CD4-positive, alpha-beta T cell treated with Interleukin-15 for 1 hour (primary cell): ENCODE measurements around the gene DEPDC1B.
"Not testable (repeated sequence)": the region's sequence is repeated elsewhere in the genome, so short reads cannot be mapped to it uniquely, and the experiment has no call there.

Experiments
- DNase-seq: peaks from one replicate; pipeline ENCODE4 v3.0.0-alpha.2; 2020

Gene DEPDC1B, protein sequence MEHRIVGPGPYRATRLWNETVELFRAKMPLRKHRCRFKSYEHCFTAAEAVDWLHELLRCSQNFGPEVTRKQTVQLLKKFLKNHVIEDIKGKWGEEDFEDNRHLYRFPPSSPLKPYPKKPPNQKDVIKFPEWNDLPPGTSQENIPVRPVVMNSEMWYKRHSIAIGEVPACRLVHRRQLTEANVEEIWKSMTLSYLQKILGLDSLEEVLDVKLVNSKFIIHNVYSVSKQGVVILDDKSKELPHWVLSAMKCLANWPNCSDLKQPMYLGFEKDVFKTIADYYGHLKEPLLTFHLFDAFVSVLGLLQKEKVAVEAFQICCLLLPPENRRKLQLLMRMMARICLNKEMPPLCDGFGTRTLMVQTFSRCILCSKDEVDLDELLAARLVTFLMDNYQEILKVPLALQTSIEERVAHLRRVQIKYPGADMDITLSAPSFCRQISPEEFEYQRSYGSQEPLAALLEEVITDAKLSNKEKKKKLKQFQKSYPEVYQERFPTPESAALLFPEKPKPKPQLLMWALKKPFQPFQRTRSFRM

DNA sequence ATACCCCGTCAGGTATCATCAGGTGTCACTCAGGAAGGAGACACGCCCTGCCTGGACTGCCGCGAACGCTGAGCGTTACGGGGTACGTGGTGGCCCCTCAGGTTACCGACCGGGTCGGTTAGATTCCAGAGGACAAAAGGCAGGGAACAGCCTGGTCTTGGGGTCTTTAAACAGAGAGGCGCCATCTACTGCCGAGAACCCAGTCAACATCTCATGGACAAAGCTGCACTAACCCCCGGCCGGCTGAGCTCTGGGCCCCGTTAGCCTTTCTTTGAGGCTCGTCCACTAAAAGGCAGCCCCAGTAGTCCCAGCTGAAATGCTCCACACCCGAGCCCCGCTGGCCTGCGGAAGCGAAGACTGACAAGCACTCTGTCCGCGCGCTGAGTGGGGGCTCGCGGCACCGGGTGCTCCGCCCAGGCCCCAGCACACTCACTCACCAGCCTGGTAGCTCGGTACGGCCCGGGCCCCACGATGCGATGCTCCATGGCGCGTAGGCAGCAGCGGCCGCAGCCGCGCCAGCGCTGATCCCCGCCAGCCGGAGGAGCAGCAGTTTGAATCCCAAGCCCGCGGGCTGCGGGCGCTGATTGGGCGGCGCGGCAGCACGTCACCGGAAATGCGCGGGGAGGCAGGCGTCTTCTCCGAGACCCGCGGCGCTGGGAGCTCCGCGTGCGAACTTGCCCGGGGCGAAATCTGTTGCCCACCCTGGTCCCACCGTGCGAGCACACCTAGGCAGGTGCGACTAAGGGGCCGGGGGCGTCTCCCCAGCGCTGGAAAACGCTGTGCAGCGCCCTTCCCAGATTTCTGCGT lies at the start of gene DEPDC1B:
Gene DEPDC1B (minus strand): TSS at position 558 of the 807 bp plus-strand sequence. CDS start 73 bp downstream, at position 485.
- peak; percentile 84 for DNase-seq

DNA sequence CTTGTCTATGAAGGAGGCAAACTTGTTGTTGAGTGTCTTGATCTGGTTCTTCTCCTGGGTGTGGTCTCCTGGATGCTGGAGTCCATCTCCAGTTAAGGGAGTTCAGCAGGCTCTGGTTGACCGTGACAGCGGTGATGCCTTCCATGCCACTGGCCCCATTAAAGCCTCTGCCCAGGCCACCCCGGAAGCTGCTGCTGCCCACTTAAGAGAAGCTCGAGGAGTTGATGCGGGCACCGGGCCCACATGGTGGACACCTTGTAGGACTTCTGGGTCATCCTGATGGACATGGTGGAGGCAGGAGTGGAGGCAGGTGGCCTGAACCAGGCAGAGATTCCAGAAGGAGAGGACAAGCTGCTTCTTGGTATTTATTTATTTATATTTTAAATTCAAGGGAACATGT lies 44.7 kb upstream of the DEPDC1B start:
- no peak for DNase-seq

DNA sequence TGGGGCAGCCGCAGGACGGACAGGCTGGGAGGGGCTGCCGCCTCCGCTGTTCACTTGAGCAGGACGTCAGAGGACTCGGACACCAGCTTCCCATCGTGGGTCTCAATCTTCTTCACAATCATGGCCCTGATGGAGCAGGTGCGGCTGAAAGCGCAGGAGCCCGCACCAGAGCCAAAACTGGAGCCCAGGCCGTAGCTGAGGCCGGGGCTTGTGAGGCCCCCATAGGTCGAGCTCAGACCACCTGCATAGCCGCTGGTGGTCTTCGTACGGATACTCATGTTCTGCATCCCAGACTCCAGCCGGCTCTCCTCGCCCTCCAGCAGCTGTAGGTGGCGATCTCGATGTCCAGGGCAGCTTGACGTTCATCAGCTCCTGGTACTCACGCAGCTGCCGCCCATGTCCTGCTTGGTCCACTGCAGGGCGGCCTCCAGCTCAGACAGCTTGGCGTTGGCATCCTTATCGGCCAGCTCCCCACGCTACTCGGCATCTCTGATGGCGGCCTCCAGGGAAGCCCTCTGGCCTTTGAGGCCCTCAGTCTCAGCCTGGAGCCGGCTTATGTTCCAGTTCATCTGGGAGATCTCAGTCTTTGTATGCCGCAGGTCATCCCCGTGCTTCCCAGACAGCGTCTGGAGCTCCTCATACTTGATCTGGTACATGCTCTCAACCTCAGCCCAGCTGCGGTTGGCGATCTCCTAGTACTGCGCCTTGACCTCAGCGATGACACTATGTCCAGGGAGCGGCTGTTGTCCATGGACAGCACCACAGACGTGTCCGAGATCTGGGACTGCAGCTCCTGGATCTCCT lies 43.7 kb upstream of the DEPDC1B start:
- no peak for DNase-seq

DNA sequence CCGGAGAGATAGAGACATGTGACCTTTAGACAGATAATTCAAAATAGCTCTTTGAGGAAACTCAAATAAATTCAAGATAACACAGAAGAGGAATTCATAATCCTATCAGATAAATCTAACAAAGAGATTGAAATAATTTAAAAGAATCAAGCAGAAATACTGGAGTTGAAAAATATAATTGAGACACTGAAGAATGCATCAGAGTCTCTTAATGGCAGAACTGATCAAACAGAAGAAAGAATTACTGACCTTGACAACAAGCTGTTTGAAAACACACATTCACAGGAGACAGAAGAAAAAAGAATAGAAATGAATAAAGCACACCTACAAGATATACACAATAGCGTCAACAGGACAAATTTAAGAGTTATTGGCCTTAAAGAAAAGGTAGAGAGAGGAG lies 40.4 kb upstream of the DEPDC1B start:
- no peak for DNase-seq

DNA sequence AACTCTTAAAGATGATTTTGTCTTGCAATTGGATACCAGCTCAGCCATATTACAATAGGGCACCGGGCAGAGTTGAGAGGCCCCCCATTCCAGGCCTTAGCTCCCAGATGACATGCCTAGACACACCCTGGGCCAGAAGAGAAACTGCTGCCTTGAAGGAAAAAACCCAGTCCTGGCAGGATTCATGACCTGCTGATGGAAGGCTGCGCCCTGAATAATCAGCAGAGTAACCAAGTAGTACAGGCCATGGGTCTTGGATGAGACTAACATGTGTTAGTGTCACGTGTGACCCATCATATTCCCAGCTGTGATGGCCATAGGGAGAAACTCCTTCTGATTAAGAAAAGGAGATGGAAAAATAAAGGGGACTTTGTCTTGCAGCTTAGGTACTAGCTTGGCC lies 39.0 kb upstream of the DEPDC1B start:
- DNase-seq: no peak

DNA sequence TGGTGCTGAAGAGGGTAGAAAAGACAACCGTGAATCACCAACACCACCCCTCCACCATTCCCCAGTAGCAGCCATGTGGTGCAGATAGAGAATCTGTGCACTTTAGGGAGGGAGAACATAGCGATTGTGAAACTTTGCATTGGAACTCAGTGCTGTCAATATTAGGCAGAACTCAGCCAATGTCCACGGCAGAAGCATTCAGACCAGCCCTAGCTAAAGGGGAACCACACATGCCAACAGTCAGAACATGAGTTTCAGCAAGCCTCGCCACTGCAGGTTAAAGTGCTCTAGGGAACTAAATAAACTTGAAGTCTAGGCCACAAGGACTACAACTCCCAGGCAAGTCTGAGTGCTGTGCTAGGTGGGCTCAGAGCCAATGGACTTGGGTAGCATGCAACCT lies 38.5 kb upstream of the DEPDC1B start:
- no peak for DNase-seq

DNA sequence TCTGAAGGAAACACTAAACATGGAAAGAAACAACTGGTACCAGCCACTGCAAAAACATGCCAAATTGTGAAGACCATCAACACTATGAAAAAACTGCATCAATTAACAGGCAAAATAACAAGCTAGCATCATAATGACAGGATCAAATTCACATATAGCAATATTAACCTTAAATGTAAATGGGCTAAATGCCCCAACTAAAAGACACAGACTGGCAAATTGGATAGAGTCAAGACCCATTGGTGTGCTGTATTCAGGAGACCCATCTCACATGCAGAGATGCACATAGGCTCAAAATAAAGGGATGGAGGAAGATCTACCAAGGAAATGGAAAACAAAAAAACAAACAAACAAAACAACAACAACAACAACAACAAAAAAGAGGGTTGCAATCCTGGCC lies 30.9 kb upstream of the DEPDC1B start:
- DNase-seq: not testable (repeated sequence)

DNA sequence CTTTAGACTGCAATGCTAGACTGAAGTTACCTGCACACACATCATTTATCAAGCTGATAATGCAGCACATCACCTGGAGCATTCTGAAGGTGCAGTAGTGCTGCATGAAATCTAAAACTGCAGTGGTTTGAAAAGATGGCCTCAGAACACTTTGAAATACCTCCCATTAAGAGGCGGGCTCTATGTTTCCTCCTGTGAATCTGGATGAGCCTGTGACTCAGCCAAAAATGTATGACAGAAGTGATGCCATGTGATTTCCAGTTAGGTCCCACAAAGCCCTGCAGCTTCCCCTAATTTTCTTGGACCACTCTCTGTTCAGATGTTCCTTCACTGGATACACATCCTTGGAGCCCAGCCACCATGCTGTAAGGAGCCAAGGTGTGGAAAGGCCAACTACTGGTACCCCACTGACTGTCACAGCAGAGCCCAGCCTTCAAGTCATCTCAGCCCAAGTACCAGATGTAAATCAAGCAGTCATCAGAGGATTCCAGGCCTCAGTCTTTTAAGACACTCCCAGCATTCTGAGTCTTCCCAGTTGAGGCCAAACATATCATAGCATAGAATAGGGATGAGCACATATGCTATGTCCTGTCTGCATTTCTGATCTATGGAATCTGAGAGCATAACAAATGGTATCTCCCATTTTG lies 27.2 kb upstream of the DEPDC1B start:
- DNase-seq: no peak

DNA sequence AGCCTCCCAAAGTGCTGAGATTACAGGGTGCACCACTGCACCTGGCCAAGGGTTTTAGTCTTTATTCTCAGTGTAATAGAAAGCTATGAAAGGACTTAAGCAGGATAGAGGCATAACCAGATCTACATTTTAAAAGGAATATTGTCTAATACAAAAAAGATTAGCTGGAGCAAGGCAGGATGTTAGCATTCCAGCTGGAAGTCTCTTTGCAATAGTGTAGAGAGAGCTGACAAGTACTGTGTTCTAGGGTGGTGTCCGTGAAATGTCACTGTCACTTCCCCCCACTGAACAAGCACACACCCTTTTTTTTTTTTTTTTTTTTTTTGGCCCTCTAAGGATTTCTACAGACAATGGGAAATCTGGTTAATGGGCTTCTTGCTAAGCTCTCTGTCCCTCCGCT lies 24.2 kb upstream of the DEPDC1B start:
- DNase-seq: no peak

DNA sequence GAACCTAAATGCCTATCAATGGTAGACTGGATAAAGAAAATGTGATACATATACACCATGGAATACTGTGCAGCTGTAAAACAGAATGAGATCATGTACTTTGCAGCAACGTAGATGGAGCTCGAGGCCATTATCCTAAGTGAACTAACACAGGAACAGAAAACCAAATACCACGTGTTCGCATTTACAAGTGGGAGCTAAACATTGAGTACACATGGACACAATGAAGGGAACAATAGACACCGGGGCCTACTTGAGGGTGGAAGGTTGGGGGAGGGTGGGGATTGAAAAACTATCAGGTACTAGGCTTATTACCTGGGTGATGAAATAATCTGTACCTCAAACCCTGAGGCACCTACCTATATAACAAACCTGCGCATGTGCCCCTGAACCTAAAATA lies 22.4 kb upstream of the DEPDC1B start:
- DNase-seq: no peak

DNA sequence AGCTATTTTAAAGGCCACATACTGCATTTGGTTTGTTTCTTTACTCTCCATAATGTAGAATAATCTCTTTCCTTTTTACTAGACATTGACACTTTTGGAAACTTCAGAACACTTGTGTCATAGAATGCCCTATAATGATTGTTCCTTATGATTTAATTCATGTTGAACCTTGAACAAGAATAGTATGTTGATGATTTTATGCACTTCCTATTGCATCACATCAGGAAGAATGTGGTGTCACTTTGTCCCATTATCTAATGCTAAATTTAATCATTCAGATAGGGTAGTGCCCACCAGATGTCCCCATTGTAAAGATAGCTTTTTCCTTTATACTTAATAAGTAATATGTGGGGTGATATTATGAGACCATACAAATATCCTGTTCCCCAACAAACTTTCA lies 19.4 kb upstream of the DEPDC1B start:
- DNase-seq: no peak

DNA sequence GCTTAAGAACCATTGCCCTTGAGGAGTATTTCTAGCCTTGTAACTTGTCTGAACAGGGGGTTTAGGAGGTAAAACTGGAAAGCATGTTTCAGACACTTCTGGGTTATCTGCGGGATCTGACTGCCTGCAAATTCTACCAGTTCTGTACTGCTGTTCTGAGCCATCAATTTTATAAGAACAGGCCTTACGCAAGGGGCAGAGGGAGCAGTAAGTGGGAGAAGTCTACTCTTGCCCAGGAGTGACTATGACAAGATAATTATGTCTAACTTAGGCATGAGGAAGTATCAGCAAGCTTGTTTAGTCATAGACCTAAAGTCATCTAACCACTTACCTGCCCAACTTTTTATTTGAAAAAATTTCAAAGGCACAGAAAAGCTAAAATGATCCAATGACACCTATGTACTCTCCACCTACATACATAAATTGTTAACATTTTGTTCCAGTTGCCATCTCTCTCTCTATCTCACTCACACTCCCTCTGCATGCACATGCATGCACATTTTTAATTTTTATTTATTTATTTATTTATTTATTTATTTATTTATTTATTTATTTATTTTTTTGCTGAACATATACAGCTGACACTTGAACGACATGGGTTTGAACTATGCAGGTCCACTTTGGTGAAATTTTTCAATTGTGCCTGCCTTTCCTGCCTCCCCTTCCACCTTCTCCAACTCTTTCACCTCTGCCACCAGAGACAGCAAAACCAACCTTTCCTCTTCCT lies 18.4 kb upstream of the DEPDC1B start:
- DNase-seq: no peak

DNA sequence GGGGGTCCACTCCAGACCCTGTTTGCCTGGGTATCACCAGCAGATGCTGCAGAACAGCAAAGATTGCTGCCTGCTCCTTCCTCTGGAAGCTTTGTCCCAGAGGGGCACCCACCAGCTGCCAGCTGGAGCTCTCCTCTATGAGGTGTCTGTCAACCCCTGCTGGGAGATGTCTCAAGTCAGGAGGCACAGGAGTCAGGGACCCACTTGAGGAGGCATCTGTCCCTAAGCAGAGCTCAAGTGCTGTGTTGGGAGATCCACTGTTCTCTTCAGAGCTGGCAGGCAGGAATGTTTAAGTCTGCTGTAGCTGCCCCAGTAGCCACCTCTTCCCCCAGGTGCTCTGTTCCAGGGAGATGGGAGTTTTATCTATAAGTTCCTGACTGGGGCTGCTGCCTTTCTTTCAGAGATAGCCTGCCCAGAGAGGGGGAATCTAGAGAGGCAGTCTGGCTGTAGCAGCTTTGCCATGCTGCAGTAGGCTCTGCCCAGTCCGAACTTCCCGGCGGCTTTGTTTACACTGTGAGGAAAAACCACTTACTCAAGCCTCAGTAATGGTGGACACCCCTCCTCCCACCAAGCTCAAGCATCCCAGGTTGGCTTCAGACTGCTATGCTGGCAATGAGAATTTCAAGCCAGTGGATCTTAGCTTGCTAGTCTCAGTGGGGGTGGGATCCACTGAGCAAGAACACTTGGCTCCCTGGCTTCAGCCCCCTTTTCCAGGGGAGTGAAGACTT lies 15.4 kb upstream of the DEPDC1B start:
- DNase-seq: not testable (repeated sequence)

DNA sequence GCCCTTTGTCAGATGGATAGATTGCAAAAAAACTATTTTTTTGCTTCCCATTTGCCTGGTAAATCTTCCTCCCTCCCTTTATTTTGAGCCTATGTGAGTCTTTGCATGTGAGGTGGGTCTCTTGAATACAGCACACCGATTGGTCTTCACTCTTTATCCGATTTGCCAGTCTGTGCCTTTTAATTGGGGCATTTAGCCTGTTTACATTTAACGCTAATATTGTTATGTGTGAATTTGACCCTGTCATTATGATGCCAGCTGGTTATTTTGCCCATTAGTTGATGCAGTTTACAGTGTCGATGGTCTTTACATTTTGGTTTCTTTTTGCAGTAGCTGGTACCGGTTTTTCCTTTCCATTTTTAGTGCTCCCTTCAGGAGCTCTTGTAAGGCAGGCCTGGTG lies 13.0 kb upstream of the DEPDC1B start:
- DNase-seq: no peak

DNA sequence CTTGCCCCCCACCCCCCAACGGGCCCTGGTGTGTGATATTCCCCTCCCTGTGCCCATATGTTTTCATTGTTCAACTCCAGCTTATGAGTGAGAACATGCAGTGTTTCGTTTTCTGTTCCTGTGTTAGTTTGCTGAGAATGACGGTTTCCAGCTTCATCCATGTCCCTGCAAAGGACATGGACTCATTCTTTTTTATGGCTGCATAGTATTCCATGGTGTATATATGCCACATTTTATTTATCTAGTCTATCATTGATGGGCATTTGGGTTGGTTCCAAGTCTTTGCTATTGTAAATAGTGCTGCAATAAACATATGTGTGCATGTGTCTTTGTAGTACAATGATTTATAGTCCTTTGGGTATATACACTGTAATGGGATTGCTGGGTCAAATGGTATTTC lies 11.9 kb upstream of the DEPDC1B start:
- not testable (repeated sequence) for DNase-seq

DNA sequence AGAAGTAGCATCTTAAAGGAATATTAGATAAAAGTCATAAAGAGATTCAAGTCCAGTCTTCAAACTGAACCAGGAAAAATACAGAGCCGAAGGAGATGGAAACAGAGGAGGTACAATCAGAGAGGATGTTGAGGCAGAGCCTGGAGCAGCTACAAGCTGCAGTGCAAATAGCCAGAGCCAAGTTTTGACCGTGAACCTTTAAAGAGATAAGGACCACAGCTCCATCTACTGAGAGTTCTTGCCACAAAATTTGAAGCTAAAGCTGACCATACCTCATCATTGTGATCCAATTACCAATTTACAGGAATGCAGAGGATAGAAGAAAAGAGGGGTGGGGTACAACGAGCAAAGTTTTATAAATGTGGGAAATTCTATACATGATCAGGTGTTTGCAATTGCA lies 10.4 kb upstream of the DEPDC1B start:
- no peak for DNase-seq

DNA sequence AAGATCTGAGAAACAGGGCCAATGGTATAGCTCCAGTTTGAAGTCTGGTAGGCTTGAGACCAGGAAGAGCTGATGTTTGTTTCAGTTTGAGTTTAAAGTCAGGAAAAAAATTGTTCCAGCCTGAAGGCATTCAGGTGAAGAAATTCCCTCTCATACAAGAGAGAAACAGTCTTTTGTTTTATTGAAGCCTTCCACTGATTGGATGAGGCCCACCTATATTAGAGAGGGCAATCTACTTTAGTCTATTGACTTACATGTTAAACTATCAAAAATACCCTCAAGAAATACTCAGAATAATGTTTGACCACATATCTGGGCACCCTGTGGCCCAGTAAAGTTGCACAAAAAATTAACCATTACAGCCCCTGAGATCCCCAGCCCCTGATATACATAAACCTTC lies 5.2 kb upstream of the DEPDC1B start:
- no peak for DNase-seq

DNA sequence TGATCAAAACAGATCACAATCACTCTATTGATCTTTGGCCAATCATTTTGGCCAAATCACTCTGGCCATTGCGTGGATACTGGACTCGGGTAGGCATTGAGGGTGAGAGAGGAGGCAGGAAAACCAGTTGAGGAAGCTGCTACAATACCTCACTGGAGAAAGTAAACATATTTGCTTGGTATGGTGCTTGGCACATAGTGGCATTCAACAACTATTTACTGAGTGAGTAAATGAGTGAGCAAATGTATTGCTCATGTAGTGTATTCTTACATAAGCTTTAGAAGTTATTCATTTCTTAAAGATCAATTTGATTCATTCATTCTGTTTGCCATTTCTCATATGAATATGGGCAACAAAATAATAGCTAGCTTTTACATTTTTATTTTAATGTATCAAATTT lies 4.0 kb upstream of the DEPDC1B start:
- DNase-seq: no peak

DNA sequence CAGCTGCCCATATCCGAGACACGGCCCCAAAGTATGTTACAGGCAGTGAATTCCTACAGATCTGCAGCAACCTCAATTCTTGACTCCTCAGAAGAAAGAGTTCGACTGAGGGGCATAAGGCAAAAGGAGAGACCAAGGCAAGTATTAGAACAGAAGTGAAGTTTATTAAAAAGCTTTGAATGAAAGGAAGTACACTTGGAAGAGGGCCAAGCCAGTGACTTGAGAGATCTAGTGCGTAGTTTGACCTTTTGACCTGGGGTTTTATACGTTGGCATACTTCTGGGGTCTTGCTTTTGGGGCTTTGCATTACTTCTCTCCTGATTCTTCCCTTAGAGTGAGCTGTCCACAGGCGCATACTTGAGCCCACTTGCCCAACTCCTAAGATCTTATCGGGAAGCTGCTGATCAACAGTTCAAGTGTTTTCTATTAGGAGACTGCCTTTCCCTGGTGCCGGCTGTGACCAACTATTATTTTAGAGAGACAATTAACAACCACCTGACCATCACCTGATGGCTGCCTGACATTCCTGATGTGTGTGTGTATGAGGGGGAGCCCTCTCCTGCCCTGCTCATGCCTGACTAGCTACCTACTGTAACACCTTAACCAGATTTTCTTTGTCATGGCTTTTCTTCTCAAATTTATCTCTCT lies 1.5 kb upstream of the DEPDC1B start:
- no peak for DNase-seq

DNA sequence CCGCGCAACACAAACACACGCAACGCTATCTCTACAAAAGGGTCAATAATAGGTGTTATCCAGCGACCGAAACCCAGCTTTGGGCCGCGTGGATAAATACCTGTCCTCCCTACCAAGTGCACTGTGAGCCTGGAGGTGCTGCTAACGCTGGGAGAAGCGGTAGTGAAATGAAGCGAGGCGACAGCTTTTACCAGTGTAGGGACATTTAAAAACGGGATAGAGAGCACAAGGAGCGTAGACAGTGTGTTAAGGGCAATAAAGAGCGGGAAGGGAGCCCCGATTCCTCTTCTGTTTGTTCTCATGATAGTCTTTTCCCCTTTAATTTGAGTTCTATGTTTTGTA lies 421 bp upstream of the DEPDC1B start:
- DNase-seq: no peak

DNA sequence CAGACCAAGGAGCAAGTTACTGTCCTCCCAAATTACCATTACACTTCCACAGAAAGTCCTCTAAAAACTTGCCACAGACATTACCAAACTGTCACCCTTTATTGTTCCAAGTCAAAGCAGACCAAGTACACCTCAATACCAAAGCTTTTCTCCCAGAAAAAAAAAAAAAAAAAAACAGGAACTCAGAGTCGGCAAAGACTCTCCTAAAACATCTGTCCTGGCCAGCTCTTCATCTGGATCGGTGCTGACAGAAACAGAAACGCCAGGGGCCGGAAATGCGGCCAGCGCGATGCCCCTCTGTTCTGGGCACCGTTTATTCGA lies 718 bp downstream of the DEPDC1B start:
- DNase-seq: no peak
